GM21723 (cell line): Measurements from ENCODE around the gene BAK1.
"Not testable (repeated sequence)": the region's sequence is repeated elsewhere in the genome, so short reads cannot be mapped to it uniquely, and the experiment has no call there.

Experiments
- ATAC-seq: cut with Tn5 transposase; IDR thresholded peaks from one replicate; pipeline ENCODE4 v1.9.1; 2021; ENCODE audit warnings: mild to moderate bottlenecking, moderate library complexity; ENCODE audit not compliant: unreplicated experiment

The BAK1 gene

DNA sequence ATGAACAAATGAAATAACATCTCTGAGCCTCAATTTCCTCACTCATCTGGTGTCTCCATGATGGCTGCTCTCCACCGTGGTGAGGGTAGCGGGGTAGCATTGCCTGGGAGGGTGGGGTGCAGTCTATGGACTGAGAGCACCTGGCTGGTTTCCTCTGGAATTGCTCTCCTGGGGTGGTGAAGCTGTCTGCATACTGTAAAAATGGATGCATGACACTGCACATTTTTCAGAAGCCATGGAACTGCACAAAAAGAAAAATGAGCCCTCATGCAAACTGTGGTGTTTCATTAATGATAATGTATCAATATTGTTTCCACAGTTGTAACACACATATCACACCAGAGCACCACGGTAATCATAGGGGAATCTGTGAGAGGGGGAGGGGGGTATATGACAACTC, 28.9 kb upstream of the BAK1 start:
- ATAC-seq = no peak

DNA sequence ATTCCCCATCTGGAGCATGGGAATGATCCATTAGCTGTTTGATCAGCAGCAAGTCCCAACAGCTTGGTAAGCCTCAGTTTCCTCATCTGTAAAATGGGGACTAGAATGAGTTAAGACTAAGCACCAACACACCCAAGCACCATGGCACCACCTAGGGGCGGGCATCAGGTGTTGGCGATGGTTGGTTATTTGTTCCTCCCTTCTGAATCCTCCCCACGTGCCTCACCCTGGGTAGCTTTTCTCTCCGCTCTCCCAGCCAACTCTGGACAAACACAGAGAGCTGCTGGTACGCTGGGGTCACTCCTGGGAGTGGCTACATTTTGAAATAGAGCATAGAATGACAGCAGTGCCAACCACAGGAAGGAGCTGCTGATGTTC, 27.7 kb upstream of the BAK1 start:
- no peak for ATAC-seq

DNA sequence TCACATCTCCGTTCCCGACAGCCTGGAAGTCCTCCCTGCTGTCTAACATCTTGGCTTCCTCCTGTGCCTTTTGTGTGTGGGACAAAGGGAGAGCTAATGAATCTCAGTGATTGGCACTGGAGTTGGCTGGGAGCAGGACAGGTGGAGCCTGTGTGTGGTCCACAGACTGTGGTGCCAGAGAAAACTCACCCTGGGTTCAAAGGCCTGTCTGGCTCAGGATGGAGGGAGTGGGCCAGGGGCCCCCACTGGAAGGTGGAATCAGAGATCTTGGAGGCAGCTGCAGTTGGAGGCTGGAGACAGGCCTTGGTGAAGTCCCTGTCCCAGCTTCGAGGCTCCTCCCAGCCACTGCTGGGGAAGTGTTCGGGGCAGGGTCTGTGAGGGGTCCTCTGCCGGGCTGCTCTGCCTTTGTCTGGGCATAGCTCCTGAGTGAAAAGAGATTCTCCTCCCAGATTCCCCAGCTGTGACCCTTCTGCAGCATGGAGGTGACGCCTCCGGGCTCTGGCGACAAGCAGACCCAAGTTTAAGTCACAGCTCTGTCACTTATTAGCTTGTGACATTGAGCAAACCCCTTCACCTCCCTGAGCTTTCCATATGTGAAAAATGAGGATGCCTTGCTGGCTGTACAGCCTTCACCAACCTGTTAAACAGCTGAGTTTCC, 27.2 kb upstream of the BAK1 start:
- ATAC-seq = no peak

DNA sequence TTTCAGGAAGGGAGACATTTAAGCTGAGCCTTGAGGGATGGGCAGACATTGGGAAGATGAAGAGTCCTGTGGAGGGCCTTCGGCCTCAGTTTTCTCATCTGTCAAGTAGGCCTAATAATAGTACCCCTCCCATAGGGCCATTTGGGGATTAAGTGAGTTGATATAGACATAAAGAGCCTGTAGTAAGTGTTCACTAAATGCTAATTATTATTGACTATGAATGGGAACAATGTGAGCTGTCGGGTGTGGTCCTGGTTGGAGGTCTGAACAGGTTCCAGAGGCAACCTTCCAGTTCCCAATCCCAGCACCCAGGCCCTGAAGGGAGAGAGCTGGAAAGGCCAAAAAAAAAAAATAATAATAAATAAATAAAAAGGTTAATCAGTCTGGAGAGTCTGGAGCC, 26.6 kb upstream of the BAK1 start:
- no peak for ATAC-seq

DNA sequence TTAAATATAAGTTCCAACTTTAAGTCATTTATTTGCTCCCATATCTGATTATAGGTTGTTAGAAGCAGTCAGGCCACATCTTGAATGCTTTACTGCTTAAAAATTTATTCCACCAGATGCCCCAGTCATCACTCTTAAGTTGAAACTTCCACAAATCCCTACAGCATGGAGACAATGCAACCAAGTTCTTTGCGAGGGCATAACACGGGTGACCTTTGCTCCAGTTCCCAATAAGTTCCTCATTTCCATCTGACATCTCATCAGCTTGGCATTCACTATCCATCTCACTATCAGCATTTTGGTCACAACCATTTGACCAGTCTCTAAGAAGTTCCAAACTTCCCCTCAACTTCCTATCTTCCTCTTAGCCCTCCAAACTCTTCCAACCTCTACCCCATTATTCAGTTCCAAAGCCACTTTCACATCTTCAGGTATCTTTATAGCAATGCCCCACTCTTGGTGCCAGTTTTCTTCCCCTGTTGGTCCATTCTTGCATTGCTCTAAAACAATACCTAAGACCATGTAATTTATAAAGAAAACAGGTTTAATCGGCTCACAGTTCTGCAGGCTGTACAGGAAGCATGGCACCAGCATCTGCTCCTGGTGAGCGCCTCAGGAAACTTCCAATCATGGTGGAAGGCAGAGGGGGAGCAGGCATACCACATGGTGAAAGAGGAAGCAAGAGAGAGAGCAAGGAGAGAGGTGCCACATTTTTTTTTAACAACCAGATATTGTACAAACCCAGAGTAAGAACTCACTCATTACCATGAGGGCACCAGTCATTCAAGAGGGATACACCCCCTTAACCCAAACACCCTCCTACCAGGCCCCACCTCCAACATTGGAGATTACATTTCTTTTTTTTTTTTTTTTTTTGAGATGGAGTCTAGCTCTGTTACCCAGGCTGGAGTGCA, 25.1 kb upstream of the BAK1 start:
- ATAC-seq = no peak

DNA sequence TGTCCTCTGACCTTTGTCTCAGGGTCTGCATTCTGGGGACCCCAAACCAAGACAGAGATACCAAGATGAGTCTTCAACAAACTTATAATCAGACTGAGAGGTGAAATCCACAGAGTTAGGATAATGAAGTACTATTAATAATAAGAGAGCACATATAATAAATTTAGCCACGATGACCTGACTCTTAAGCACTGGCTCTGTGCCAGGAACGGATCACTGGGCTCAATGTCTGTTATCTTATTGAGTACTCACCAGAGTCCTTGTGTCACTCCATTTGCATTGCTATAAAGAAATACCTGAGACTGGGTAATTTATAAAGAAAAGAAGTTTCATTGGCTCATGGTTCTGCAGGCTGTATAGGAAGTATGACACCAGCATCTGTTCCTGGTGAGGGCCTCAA, 22.1 kb upstream of the BAK1 start:
- no peak for ATAC-seq

DNA sequence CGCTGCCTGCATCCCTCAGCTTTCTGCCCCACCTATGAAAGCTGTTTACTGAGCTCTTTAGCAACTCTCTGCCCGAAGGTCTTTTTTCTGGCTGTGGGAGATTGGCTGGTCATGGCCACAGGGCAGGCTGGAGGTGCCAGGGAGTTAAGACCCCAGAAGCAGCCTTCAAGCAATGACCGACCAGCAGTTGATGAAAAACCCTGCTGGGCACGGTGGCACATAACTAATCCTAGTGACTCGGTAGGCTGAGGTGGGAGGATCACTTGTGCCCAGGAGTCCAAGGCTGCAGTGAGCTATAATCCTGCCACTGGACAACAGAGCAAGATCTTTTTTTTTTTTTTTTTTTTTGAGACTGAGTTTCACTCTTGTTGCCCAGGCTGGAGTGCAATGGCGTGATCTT, 20.7 kb upstream of the BAK1 start:
- no peak for ATAC-seq

DNA sequence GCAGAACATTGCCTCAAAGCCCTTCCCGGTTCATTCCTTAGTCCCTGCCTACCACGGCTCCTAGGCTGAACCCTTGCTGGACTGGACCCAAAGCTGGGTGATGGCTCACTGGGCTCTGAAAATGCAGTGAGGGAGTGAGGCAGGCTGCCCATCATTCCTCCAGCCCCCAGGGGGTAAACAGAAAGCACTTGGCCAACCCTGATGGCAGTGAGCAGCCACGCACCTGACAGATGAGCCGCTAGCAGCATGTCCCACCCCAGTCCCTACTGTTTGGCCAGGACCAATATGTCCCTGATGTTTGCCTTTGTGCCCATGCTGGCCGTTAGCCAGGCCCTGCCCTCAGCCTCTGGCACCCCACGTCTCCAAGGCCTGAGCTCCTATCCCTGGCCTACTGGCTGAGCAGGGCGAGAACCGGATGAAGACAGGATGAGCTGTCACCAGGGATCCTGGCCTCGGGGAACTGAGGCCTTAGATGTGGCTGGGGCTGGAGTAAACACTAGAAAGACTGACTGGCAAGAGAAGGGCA, 19.4 kb upstream of the BAK1 start:
- ATAC-seq = no peak

DNA sequence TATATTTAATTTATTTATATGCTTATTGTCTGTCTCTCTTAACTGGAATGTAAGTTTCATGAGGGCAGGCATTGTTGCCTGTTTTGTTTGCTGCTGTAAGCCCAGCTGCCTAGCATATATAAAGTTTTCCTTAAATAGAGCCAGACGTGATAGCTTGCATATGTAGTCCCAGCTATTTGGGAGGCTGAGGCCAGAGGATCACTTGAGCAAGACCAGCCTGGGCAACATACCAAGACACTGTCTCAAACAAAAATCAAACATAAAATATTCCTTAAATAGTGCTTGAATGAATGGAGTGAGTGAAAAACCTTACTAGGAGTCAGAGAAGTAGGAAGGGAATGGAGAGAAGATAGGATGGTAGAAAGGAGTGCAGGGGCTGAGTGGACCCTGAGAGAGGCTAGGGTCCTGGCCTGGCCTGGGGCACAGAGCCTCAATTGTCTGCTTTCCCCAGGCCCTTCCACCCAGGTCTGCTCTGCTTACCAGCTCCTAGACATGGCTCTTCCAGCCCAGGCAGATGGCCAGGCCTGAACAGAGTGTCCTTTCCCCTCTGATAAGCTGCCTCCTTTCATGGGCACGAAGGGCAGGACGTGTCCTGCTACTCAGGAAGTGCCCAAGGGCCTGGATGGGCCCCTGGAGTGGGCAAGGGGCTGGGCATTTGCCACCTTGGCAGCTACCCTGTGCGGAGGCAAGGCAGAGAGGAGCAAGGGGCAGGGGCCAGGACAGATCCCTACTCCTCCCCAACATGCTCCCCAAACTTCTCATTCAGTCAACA, 17.7 kb upstream of the BAK1 start:
- no peak for ATAC-seq

DNA sequence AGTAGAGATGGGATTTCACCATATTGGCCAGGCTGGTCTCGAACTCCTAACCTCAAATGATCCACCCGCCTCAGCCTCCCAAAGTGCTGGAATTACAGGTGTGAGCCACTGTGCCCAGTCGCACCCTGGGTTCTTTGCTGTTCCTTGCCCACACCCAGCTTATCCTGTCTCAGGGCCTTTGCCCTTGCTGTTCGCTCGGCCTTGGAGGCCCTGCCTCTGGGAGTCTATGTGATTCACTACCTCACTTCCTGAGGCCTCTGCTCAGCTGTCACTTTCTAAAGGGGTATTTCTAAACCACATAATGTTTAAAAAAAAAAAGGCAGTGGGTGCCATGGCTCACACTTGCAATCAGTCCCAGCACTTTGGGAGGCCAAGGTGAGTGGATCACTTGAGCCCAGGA, 16.8 kb upstream of the BAK1 start:
- ATAC-seq = not testable (repeated sequence)

DNA sequence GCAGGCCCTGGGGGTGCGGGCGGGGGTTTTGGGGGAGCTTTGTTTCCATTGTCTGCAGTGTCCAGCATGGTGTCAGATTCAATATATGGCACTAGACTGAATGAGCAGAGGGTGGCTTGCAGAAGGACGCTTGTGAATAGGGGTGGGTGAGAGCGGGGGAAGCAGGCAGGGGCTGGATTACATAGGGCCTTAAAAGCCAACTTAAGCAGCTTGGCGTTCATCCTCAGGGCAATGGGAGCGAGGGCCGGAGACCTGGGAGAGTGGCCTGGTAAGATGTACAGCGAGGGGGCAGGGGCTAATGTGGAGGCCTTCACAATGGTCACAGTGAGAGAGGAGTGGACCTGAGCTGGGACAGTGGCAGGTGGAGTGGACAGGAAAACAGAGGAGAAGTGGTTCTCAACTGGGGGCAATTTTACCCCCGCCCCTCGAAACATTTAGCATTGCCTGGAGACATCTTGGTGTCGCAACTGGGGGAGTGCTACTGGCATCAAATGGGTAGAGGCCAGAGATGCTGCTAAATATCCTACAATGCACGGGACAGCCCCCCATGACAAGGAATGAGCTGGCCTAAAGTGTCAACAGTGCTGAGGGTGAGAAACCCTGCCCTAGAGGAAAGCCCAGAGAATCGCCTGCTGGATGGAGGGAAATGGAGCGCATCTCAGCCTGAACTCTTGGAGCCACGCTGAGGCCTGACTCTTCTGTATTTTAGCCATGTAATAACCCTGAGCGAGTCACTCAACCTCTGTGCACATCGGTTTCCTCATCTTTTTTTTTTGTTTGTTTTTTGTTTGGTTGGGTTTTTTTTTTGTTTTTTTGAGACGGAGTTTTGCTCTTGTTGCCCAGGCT, 15.1 kb upstream of the BAK1 start:
- no peak for ATAC-seq

DNA sequence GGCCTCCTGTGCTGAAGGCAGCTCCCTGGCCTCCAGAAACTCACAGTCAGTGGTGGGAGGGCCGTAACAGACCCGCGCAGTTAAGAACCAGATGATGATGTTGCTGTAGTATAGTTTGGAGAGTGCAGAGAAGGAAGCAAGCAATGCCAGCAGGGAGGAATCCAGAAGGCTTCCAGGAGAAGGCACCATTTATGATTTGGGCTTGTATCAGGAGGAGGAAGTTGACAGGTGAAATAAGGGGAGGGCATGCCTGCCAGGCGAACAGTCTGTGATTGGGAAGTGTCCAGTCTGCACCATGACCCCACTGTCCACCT, 13.3 kb upstream of the BAK1 start:
- ATAC-seq = no peak

DNA sequence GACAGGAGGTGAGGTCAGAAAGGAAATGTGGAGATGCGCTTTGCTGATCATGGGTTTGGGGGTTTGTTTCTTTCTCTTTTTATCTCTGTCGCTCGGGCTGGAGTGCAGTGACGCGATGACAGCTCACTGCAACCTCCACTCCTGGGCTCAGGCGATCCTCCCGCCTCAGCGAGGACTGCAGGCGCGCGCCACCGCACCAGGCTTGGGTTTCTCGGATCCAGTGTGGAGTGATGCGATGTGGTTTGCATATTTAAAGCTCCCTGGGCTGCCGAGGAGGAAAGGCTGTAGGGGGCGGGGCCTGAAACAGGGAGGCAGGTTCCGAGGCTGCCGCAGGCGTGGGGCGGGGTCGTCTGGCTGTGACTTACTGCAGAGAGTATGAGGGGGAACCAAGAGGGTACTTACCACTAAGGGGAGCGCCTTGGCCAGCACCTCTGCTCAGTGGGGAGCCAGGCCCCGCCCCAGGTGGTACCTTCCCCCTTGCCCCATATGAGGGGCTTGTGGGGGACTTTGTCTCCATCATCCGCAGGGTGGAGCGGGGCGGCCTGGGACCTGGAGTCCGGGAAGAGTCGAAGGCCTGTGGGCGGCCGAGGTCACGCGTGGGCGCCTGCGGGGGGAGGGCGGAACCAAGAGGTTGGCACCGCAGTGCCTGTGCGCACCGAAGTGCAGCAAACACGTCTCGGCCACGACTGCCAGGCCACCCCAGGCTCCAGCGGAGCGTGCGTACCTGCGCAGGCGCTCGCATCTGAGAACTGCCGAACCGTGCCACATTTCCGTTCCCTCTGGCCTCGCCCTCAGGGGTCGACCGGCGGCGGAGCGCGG, 12.7 kb upstream of the BAK1 start:
- ATAC-seq = peak; percentile 48

DNA sequence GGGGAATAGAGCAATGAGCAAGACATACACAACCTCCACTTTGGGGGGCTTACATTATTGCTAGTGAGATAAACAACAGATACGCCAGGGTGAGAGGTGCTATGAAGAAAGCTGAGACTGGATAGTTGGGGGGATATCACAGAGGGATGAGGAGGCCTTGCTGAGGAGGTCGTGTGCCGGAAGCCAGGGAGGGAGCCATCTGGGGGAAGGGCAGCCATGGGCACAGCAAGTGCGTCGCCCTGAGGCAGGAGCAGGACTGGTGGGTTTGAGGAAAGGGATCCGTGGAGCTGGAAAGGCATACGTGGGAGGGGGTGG, 12.2 kb upstream of the BAK1 start:
- ATAC-seq = no peak

DNA sequence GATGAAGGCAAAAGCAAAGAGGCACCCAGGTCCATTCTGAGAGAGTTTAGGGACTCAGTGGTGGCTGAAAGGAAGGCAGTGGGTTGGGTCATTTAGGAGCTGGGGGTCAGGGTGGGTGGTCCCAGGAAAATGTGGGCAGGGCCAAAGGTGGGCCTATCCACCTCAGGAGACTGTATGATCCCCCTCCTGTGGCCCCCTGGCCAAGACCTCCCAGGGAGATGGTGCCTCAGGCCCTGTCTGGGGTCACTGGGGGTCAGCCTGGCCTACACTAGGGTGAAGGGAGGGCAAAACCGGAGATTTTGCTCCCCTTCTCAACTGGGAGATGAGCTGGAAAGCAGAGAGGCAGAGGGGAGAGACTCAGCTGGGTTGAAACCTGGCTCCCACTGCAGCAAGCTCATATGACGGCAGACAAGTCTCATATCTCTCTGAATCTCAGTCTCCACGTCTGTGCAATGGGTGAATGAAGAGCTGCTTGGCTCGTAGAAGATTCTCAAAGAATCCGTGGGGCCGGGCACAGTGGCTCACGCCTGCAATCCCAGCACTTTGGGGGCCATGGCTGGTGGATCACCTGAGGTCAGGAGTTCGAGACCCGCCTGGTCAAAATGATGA, 11.5 kb upstream of the BAK1 start:
- ATAC-seq = no peak

DNA sequence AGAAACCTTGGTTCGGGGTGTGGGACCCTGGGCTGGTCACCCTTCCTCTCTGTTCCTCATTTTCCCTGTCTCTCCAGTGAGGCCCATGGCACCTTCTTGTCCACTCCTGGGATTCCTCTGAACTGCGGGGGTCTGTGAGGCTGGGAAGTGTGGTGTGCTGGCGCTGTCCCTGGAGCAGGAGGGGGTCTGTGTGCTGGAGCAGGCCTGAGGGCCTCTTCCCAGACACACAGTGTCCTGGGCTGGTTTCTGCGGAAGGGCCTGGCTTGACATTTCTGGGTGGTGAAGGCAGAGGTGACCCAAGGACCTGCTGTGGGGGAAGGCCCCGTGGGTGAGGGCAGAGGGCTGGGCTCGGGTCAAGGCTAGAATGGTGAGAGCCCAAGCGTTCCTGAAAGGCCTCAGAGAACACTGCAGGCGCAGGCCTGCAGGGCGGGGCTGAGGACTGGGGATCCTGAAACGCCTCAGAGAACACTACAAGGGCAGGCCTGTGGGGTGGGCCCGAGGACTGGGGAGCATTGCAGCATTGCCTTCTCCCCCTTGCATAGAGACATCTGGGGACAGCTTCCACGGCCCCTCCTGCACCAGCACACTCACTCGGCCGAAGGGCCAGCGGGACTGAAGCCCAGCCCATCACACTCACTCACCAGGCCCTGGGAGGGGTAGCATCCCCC, 10.6 kb upstream of the BAK1 start:
- no peak for ATAC-seq

DNA sequence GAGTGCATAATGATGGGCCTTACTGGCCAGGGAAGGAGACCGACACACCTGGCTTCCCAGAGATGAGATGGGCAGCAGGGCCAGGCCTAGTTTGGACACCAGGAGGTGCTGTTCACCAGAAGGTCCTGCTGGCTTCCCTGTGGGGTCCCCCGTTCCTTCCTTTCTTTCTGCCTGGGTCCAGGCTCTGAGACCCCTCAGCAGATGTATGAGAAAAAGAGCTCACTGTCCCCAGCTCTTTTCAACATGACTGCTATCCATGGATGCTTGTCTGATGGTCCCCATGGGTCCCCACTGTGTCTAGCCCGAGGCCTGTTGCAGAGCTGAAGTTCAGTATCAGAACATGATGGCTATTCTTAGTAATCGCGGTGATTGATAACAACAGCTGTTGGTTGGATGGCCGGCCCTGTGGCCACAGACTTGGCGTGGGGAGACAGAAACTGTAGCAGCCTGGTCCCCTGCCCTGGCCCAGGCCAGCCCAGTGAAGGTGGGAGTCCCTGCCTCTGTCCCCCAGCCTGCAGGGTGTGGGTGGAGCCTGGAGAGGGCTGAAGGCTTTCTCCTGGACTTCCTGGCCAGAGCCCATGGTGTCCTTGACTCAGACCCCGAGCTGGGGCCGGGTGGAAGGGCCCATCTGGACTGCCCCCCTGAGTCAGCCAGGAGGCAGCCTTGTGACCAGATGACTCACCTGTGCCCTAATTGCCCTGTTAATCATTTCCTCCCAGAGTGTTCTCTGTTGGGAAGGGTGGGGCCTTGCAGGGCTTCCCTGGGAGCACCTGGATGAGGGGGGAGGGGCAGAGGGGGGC, 9.9 kb upstream of the BAK1 start:
- no peak for ATAC-seq

DNA sequence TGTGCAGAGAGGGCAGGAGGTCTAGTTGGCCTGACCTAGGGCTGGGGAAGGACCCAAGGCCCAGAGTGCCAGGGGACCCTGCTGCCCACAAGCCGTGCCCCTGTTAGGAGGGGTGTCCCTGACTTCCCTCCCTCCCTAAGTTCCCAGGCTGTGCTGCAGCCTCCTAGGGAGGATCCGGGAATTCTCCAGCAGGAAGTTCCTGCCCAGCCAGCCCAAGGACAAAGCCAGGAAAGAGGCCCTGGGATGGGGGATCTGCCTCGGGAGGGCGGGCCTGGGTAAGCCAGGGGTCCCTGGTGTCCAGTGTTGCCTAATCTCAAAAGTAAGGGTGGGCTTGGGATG, 9.3 kb upstream of the BAK1 start:
- ATAC-seq = no peak

DNA sequence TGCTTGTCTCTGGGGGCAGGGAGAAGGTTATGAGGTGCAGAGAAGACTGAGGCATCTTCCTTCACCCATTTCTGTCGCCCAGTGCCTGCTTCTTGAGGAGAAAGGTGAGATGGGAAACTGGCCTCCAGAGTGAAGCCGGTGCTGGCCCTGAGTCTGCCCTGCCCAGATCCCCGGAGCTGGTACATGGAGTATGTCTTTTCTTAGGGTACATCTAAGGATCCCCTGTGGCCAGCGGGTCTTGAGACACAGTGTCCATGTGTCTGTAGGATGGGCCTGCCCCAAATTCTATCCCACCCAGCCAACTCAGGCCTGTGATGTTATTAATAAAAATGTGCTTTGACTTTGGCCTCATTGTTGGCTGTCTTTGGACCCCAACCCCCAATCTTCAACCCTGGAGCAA, 8.8 kb upstream of the BAK1 start:
- no peak for ATAC-seq
